Effector CD4-positive, alpha-beta T cell (primary cell): ENCODE data around the gene MRPL12.

Experiments used
- DNase-seq: peaks from one replicate; pipeline ENCODE4 v3.0.0-alpha.2; 2020

MRPL12 gene

DNA sequence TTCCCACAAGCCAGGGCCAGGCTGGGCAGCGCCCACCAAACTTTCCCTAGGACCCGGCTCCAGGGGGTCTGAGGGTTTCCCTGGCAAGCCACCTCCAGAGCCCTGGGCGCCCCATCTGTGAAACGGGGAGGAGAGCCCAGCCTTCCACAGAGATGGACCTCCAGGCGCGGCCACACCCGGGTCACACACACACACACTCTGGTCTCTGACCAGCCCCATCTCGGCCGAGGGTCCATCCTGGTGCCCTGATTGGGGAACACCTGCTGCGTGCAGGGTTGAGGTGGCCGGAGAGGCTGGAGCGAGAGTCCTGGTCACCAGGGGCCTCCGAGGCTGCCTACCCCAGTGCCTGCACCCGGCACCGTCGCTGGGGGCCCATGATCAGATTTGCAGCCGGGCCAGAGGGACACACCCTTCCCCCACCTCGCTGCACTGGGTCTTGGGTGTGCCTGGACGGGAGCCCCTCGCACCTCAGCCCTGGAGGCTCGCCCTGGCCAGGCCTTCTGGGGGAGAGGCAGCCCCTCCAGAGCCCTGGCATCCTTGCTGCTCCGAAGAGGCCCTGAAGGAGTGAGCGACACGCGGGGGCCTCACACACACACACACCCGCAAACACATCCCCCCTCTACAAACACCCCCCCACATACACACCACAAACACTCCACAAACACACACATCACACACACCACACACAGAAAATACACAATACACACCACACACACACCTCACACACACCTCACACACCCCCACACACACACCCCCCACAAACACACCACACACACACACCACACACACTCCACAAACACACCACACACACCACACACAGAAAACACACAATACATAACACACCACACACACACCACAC lies 38.7 kb downstream of the MRPL12 start:
- no peak for DNase-seq
